Measurements from ENCODE around the gene DNAJC5.
"Not testable (repeated sequence)": the region's sequence is repeated elsewhere in the genome, so short reads cannot be mapped to it uniquely, and the experiment has no call there.

GRCh38 chr20:63960654-63961621, 66.0 kb downstream of the DNAJC5 start:
- TF ChIP-seq CTCF, POLR2A (IDR thresholded peaks at IDR 0.05): not testable (repeated sequence)

All from body of pancreas (tissue), 4 donors.